Keratinocyte (primary cell): Measurements from ENCODE around the gene CAMK2D.

Experiments used
- EZH2 ChIP-seq: IDR thresholded peaks from one replicate; pipeline ENCODE4 v1.6.1; 2012; ENCODE audit warnings: inconsistent platforms, mild to moderate bottlenecking, low read length, moderate library complexity
- TF ChIP-seq, protein P1 (sequence below), 3 experiments: IDR thresholded peaks in 1 of 3; conservative IDR thresholded peaks in 1 of 3; optimal IDR thresholded peaks in 1 of 3; 2 replicates in 2 of 3; 3 replicates in 1 of 3; pipeline versions ENCODE3 to v1.5.1; 2011; ENCODE audit warnings: low read length in 3 of 3, mild to moderate bottlenecking in 3 of 3, moderate library complexity in 2 of 3, control low read depth in 1 of 3, inconsistent platforms in 1 of 3; ENCODE audit not compliant: insufficient read depth in 2 of 3; ENCODE audit errors: extremely low read depth in 1 of 3

DNA sequence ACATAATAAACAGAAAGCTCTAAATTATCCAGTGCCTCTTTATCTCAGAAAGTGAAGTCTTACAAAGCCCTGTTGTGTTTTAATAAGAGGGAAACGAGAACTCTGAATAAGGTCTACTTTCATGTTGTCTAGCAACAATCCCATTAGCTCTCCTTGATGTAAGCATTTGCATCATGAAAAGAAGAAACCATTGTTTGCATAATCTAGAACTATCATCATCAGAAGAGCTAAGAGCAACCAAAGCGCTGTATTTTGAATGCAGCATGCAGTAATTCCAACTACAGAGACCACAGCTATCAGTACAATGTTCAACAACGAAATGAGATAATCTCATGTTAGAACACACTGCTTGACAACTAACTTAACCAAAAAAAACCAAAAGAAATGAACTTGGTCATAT lies 257.1 kb downstream of the CAMK2D start:
- no peak for TF ChIP-seq EZH2
- TF ChIP-seq, protein P1, sequence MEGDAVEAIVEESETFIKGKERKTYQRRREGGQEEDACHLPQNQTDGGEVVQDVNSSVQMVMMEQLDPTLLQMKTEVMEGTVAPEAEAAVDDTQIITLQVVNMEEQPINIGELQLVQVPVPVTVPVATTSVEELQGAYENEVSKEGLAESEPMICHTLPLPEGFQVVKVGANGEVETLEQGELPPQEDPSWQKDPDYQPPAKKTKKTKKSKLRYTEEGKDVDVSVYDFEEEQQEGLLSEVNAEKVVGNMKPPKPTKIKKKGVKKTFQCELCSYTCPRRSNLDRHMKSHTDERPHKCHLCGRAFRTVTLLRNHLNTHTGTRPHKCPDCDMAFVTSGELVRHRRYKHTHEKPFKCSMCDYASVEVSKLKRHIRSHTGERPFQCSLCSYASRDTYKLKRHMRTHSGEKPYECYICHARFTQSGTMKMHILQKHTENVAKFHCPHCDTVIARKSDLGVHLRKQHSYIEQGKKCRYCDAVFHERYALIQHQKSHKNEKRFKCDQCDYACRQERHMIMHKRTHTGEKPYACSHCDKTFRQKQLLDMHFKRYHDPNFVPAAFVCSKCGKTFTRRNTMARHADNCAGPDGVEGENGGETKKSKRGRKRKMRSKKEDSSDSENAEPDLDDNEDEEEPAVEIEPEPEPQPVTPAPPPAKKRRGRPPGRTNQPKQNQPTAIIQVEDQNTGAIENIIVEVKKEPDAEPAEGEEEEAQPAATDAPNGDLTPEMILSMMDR (optimal IDR thresholded peaks at IDR 0.05 in 1 of 3, IDR thresholded peaks at IDR 0.05 in 1 of 3, conservative IDR thresholded peaks at IDR 0.05 in 1 of 3; ENCODE audit: extremely low read depth in 1 of 3, insufficient read depth in 2 of 3, low read length in 3 of 3) = no peak
